ENCODE data around the gene PYGL.
"Not testable (repeated sequence)": the region's sequence is repeated elsewhere in the genome, so short reads cannot be mapped to it uniquely, and the experiment has no call there.

PYGL gene

GRCh38 chr14:50943261-50943942 is 881 bp downstream of the PYGL start (continued):
- TF ChIP-seq HIC1 (tag by site-specific recombination; IDR thresholded peaks at IDR 0.05) (no peak), EGR2 (tag by site-specific recombination; IDR thresholded peaks at IDR 0.05; ENCODE audit: low read depth) (peak; percentile 65), ZNF600 (tag by site-specific recombination; IDR thresholded peaks at IDR 0.05) (peak; percentile 79; the same call in 1 of the 2 replicates), ZNF404 (tag by site-specific recombination; IDR thresholded peaks at IDR 0.05) (no peak), ZNF571 (tag by site-specific recombination; IDR thresholded peaks at IDR 0.05) (no peak), ZNF398 (tag by site-specific recombination; IDR thresholded peaks at IDR 0.05) (0 out of 2 replicates have a peak, but pooled peaks have one; percentile 9), ZNF138 (tag by site-specific recombination; IDR thresholded peaks at IDR 0.05; ENCODE audit: borderline replicate concordance) (no peak), ZNF549 (tag by site-specific recombination; IDR thresholded peaks at IDR 0.05) (no peak), ZFHX2 (tag by site-specific recombination; conservative IDR thresholded peaks at IDR 0.05) (peak; percentile 86), ZNF239 (tag by site-specific recombination; IDR thresholded peaks at IDR 0.05) (no peak)
- TF ChIP-seq, protein P1, sequence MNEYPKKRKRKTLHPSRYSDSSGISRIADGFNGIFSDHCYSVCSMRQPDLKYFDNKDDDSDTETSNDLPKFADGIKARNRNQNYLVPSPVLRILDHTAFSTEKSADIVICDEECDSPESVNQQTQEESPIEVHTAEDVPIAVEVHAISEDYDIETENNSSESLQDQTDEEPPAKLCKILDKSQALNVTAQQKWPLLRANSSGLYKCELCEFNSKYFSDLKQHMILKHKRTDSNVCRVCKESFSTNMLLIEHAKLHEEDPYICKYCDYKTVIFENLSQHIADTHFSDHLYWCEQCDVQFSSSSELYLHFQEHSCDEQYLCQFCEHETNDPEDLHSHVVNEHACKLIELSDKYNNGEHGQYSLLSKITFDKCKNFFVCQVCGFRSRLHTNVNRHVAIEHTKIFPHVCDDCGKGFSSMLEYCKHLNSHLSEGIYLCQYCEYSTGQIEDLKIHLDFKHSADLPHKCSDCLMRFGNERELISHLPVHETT (tag by site-specific recombination; IDR thresholded peaks at IDR 0.05): no peak
- TF ChIP-seq, protein P2, sequence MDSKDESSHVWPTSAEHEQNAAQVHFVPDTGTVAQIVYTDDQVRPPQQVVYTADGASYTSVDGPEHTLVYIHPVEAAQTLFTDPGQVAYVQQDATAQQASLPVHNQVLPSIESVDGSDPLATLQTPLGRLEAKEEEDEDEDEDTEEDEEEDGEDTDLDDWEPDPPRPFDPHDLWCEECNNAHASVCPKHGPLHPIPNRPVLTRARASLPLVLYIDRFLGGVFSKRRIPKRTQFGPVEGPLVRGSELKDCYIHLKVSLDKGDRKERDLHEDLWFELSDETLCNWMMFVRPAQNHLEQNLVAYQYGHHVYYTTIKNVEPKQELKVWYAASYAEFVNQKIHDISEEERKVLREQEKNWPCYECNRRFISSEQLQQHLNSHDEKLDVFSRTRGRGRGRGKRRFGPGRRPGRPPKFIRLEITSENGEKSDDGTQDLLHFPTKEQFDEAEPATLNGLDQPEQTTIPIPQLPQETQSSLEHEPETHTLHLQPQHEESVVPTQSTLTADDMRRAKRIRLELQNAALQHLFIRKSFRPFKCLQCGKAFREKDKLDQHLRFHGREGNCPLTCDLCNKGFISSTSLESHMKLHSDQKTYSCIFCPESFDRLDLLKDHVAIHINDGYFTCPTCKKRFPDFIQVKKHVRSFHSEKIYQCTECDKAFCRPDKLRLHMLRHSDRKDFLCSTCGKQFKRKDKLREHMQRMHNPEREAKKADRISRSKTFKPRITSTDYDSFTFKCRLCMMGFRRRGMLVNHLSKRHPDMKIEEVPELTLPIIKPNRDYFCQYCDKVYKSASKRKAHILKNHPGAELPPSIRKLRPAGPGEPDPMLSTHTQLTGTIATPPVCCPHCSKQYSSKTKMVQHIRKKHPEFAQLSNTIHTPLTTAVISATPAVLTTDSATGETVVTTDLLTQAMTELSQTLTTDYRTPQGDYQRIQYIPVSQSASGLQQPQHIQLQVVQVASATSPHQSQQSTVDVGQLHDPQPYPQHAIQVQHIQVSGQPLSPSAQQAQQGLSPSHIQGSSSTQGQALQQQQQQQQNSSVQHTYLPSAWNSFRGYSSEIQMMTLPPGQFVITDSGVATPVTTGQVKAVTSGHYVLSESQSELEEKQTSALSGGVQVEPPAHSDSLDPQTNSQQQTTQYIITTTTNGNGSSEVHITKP (tag by site-specific recombination; IDR thresholded peaks at IDR 0.05): peak; percentile 70

DNA sequence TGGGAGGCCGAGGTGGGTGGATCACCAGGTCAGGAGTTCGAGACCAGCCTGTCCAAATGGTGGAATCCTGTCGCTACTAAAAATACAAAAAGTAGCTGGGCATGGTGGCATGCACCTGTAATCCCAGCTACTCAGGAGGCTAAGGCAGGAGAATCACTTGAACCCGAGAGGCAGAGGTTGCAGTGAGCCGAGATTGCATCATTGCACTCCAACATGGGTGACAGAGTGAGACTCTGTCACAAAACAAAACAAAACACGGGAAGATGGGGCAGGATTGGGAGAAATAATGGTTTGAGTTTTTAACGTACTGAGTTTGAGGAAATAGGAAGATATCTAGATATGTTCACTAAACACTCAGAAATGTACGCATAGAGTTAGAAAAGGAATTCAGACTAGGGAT is 2.6 kb downstream of the PYGL start:
- H3K4me1 ChIP-seq (ENCODE audit: control insufficient read depth, insufficient read depth, low read length); H3K27ac ChIP-seq (ENCODE audit: extremely low read depth, low read depth, low read length); H3K4me3 ChIP-seq (ENCODE audit: low read depth, low read length); POLR2A ChIA-PET; H3K9me3 ChIP-seq (ENCODE audit: control insufficient read depth, insufficient read depth, low read depth, low read length): not testable (repeated sequence)
- H3K36me3 ChIP-seq (ENCODE audit: control insufficient read depth in 2 of 2, insufficient read depth in 1 of 2, low read length in 2 of 2): peaks cover 11 to 29% of the 10 kb centered on the region in 2 experiments
- CTCF ChIA-PET: interaction anchor here (0.8 to 1.2 kb wide), 2 partner anchors 81 to 277 kb away, joined by 3 read pairs; no protein-coding TSS in a partner anchor

GRCh38 chr14:50941151-50941550 is 3.1 kb downstream of the PYGL start:
- peaks cover 11 to 33% of the 10 kb centered on the region in 2 experiments for H3K36me3 ChIP-seq (ENCODE audit: control insufficient read depth in 2 of 2, insufficient read depth in 1 of 2, low read length in 2 of 2)
- no peak overlapping the region for H3K4me3 ChIP-seq (ENCODE audit: low read depth, low read length)
- no peaks in the 10 kb centered on the region for H3K9me3 ChIP-seq (ENCODE audit: control insufficient read depth, insufficient read depth, low read depth, low read length)
- no peak overlapping the region for H3K27ac ChIP-seq (ENCODE audit: extremely low read depth, low read depth, low read length)
- ChIA-PET CTCF (interaction anchor here (0.8 to 1.2 kb wide), 2 partner anchors 80 to 277 kb away, joined by 3 read pairs; no protein-coding TSS in a partner anchor), POLR2A (no interaction called here)
- H3K4me1 ChIP-seq (ENCODE audit: control insufficient read depth, insufficient read depth, low read length): peaks cover 3% of the 10 kb centered on the region; the same call in 1 of the 2 replicates
- TF ChIP-seq RBAK (tag by site-specific recombination; IDR thresholded peaks at IDR 0.05) (no peak), IKZF3 (tag by site-specific recombination; IDR thresholded peaks at IDR 0.05) (no peak)
